Endodermal cell (in vitro differentiated cells): ENCODE results near the gene TMEM100. TPM values are rescaled to one million over a fixed set of nuclear protein-coding genes. Genes with fewer than 3 reads are reported as not detected.
A peak's percentile ranks its signal among the peaks of the same experiment; 100 is the strongest.

Experiments used
- DNase-seq: peaks from one replicate; pipeline ENCODE4 v3.0.0-alpha.2; 2017
- H3K27ac ChIP-seq: 2 replicates; pipeline ENCODE4 v1.5.1; 2013; ENCODE audit warnings: mild to moderate bottlenecking, low read depth, low read length, moderate library complexity
- H3K27me3 ChIP-seq: 2 replicates; pipeline ENCODE4 v1.6.1; 2013; ENCODE audit warnings: mild to moderate bottlenecking, low read length, moderate library complexity; ENCODE audit not compliant: insufficient read depth, control insufficient read depth, poor library complexity, severe bottlenecking
- H3K36me3 ChIP-seq: 2 replicates; pipeline ENCODE4 v1.7.0; 2013; ENCODE audit warnings: mild to moderate bottlenecking, low read length, moderate library complexity; ENCODE audit not compliant: control insufficient read depth, insufficient read depth
- H3K4me1 ChIP-seq: one replicate; pipeline ENCODE4 v1.7.0; 2013; ENCODE audit warnings: low read length; ENCODE audit not compliant: control insufficient read depth, insufficient read depth
- H3K4me3 ChIP-seq: 2 replicates; pipeline ENCODE4 v1.5.1; 2013; ENCODE audit warnings: mild to moderate bottlenecking, low read length, moderate library complexity
- H3K9ac ChIP-seq: 2 replicates; pipeline ENCODE4 v1.6.1; 2013; ENCODE audit warnings: mild to moderate bottlenecking, low read length, moderate library complexity; ENCODE audit not compliant: poor library complexity, severe bottlenecking; ENCODE audit errors: extremely low read depth
- H3K9me3 ChIP-seq: 2 replicates; pipeline ENCODE4 v1.6.1; 2013; ENCODE audit warnings: mild to moderate bottlenecking, low read length, moderate library complexity; ENCODE audit not compliant: control insufficient read depth
- H3K27ac Mint-ChIP-seq: 2 replicates; pipeline ENCODE4 v1.8.0; 2020; ENCODE audit warnings: mixed read lengths
- H3K27me3 Mint-ChIP-seq: 2 replicates; pipeline ENCODE4 v1.8.0; 2021; ENCODE audit warnings: mild to moderate bottlenecking, mixed read lengths; ENCODE audit not compliant: insufficient read depth
- H3K36me3 Mint-ChIP-seq: 2 replicates; pipeline ENCODE4 v1.8.0; 2020; ENCODE audit warnings: low read depth, mixed read lengths
- H3K4me1 Mint-ChIP-seq: 2 replicates; pipeline ENCODE4 v1.8.0; 2020; ENCODE audit warnings: mixed read lengths
- H3K4me3 Mint-ChIP-seq: 2 replicates; pipeline ENCODE4 v1.8.0; 2020; ENCODE audit warnings: mild to moderate bottlenecking, moderate library complexity, mixed read lengths
- H3K9me3 Mint-ChIP-seq: 2 replicates; pipeline ENCODE4 v1.8.0; 2020; ENCODE audit warnings: mild to moderate bottlenecking, mixed read lengths
- WGBS, 2 experiments: methylation state at CpG; one replicate each; pipeline versions ENCODE4 v1.1.5 to v1.1.7; 2013; ENCODE audit warnings: missing lambda C conversion rate in 2 of 2, mixed read lengths in 1 of 2; ENCODE audit not compliant: insufficient coverage in 1 of 2, insufficient read length in 1 of 2; 5-methylcytosine and 5-hydroxymethylcytosine counted together
- total RNA-seq, 2 donors: library from RNA; stranded (reverse); fragmentation: NEBNext Ultra II Directional in 1 of 2; extraction: Animal tissue kit (Norgen Biotek cat#: 25700) in 1 of 2; gene quantifications; 2 replicates in 1 of 2; 3 replicates in 1 of 2; pipeline ENCODE4 v1.2.1, GENCODE V29; 2021
- TF ChIP-seq, protein P1 (sequence below): fragments of 200-600 bp; sonication (generic); conservative IDR thresholded peaks from 2 replicates; pipeline ENCODE4 v1.5.0; 2021; ENCODE audit warnings: antibody characterized with exemption, mild to moderate bottlenecking

The TMEM100 gene
- total RNA-seq, 2 donors from 2014 or later: 0.71 to 4.3 TPM

- Histone ChIP-seq H3K27me3 (no peaks in the 10 kb centered on the region), H3K36me3 (peaks cover 23% of the 10 kb centered on the region), H3K4me1 (no peaks in the 10 kb centered on the region), H3K9ac (peak within 1 kb of the TSS; percentile 41), H3K4me3 (peak within 1 kb of the TSS; percentile 97), H3K9me3 (no peaks in the 10 kb centered on the region), H3K27ac (peak within 1 kb of the TSS; percentile 56)
- H3K9me3 Mint-ChIP-seq: no peaks in the 10 kb centered on the region
- WGBS, 2 experiments: 0 to 1% methylated on average over 22 to 53 of the region's 53 CpGs
- DNase-seq: peak; percentile 99
- H3K4me3 Mint-ChIP-seq: peak within 1 kb of the TSS; percentile 84
- peaks cover 17% of the 10 kb centered on the region for H3K36me3 Mint-ChIP-seq
- peaks cover 14% of the 10 kb centered on the region for H3K4me1 Mint-ChIP-seq
- H3K27me3 Mint-ChIP-seq: peaks cover 1% of the 10 kb centered on the region
- H3K27ac Mint-ChIP-seq: peak within 1 kb of the TSS; percentile 89
- TF ChIP-seq, protein P1, sequence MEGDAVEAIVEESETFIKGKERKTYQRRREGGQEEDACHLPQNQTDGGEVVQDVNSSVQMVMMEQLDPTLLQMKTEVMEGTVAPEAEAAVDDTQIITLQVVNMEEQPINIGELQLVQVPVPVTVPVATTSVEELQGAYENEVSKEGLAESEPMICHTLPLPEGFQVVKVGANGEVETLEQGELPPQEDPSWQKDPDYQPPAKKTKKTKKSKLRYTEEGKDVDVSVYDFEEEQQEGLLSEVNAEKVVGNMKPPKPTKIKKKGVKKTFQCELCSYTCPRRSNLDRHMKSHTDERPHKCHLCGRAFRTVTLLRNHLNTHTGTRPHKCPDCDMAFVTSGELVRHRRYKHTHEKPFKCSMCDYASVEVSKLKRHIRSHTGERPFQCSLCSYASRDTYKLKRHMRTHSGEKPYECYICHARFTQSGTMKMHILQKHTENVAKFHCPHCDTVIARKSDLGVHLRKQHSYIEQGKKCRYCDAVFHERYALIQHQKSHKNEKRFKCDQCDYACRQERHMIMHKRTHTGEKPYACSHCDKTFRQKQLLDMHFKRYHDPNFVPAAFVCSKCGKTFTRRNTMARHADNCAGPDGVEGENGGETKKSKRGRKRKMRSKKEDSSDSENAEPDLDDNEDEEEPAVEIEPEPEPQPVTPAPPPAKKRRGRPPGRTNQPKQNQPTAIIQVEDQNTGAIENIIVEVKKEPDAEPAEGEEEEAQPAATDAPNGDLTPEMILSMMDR: peak; percentile 73
Observed at GRCh38 chr17:55750750-55751657, 28.3 kb upstream of the TMEM100 start, which contains the start of gene PCTP. Gene PCTP, plus strand, starts transcription at chr17:55751051. Its CDS starts 53 bp downstream, at chr17:55751104.

- Mint-ChIP-seq H3K4me3 (no peak overlapping the region), H3K27me3 (peaks cover 1% of the 10 kb centered on the region), H3K27ac (no peak overlapping the region), H3K4me1 (peaks cover 14% of the 10 kb centered on the region), H3K36me3 (peaks cover 12% of the 10 kb centered on the region), H3K9me3 (no peaks in the 10 kb centered on the region)
- no peaks in the 10 kb centered on the region for H3K27me3 ChIP-seq
- H3K27ac ChIP-seq: no peak overlapping the region
- no peak overlapping the region for H3K9ac ChIP-seq
- 91 to 100% methylated on average over 3 to 4 of the region's 4 CpGs for WGBS, 2 experiments
- H3K36me3 ChIP-seq: peaks cover 16% of the 10 kb centered on the region
- TF ChIP-seq, protein P1: no peak
- no peaks in the 10 kb centered on the region for H3K4me1 ChIP-seq
- H3K9me3 ChIP-seq: no peaks in the 10 kb centered on the region
- no peak overlapping the region for H3K4me3 ChIP-seq
- DNase-seq: no peak
Observed at GRCh38 chr17:55749985-55750384, 27.3 kb upstream of the TMEM100 start.

GRCh38 chr17:55748841-55749240, 26.2 kb upstream of the TMEM100 start:
- Mint-ChIP-seq H3K27me3 (peaks cover 1% of the 10 kb centered on the region), H3K9me3 (no peaks in the 10 kb centered on the region), H3K4me1 (peaks cover 14% of the 10 kb centered on the region), H3K36me3 (peaks cover 4% of the 10 kb centered on the region), H3K4me3 (no peak overlapping the region), H3K27ac (no peak overlapping the region)
- DNase-seq: no peak
- no peaks in the 10 kb centered on the region for H3K27me3 ChIP-seq
- H3K9ac ChIP-seq: no peak overlapping the region
- H3K9me3 ChIP-seq: no peaks in the 10 kb centered on the region
- no peak overlapping the region for H3K4me3 ChIP-seq
- no peaks in the 10 kb centered on the region for H3K4me1 ChIP-seq
- H3K36me3 ChIP-seq: peaks cover 7% of the 10 kb centered on the region
- TF ChIP-seq, protein P1: no peak
- no peak overlapping the region for H3K27ac ChIP-seq
- 80% methylated on average over 1 of the region's 1 CpG; no CpG with 5 or more reads in 1 of the 2 experiments for WGBS, 2 experiments
